Colon (tissue), 2 donors: ENCODE results near the gene DGKH.

Experiments
- FAIRE-seq: peaks from 2 replicates; lab custom pipeline; 2012; peaks lifted over from hg19 to GRCh38; lab: Jason Lieb, UNC
- donor health status: control.
- donor health status: control.

Gene DGKH

GRCh38 chr13:42228527-42228926, 180.1 kb downstream of the DGKH start:
- no peak for FAIRE-seq

GRCh38 chr13:42229287-42229686, 180.8 kb downstream of the DGKH start:
- FAIRE-seq = no peak

GRCh38 chr13:42232671-42233070, 184.2 kb downstream of the DGKH start:
- FAIRE-seq = no peak

- no peak for FAIRE-seq
Observed at GRCh38 chr13:42233726-42234125, 185.3 kb downstream of the DGKH start.

GRCh38 chr13:42239161-42239560, 190.7 kb downstream of the DGKH start:
- FAIRE-seq = no peak

GRCh38 chr13:42239644-42240043, 191.2 kb downstream of the DGKH start:
- FAIRE-seq = no peak

- no peak for FAIRE-seq
Observed at GRCh38 chr13:42246541-42246940, 198.1 kb downstream of the DGKH start.

- FAIRE-seq = no peak
Observed at GRCh38 chr13:42247883-42248282, 199.4 kb downstream of the DGKH start.

GRCh38 chr13:42255886-42256285, 207.4 kb downstream of the DGKH start:
- FAIRE-seq = no peak

GRCh38 chr13:42258747-42259146, 210.3 kb downstream of the DGKH start:
- FAIRE-seq = no peak

GRCh38 chr13:42259515-42259914, 211.1 kb downstream of the DGKH start:
- FAIRE-seq = no peak

- FAIRE-seq = no peak
Observed at GRCh38 chr13:42260903-42261654, 212.6 kb downstream of the DGKH start.

GRCh38 chr13:42266473-42266872, 218.0 kb downstream of the DGKH start:
- FAIRE-seq = no peak

- FAIRE-seq = no peak
Observed at GRCh38 chr13:42270160-42270856, 221.9 kb downstream of the DGKH start.

- FAIRE-seq = no peak
Observed at GRCh38 chr13:42270857-42271215, 222.4 kb downstream of the DGKH start.

- no peak for FAIRE-seq
Observed at GRCh38 chr13:42271337-42272114, 223.1 kb downstream of the DGKH start.

GRCh38 chr13:42272115-42272803, 223.8 kb downstream of the DGKH start, which contains the start of gene AKAP11:
Gene AKAP11, plus strand, starts transcription at chr13:42272152. Its CDS starts 14,197 bp downstream, at chr13:42286349.
- FAIRE-seq = no peak

- no peak for FAIRE-seq
Observed at GRCh38 chr13:42272804-42273175, 224.3 kb downstream of the DGKH start.

- FAIRE-seq = no peak
Observed at GRCh38 chr13:42274386-42275097, 226.1 kb downstream of the DGKH start.

- no peak for FAIRE-seq
Observed at GRCh38 chr13:42275098-42275471, 226.6 kb downstream of the DGKH start.

GRCh38 chr13:42275506-42275905, 227.1 kb downstream of the DGKH start:
- no peak for FAIRE-seq

GRCh38 chr13:42276683-42277082, 228.2 kb downstream of the DGKH start:
- no peak for FAIRE-seq
